ENCODE results near the gene MASP2.

- TF ChIP-seq POLR2A (IDR thresholded peaks at IDR 0.05) (no peak), CTCF (IDR thresholded peaks at IDR 0.05) (no peak), POLR2AphosphoS5 (IDR thresholded peaks at IDR 0.05) (no peak)
These were observed 24.6 kb upstream of the MASP2 start for GRCh38 chr1:11071463-11072215.
